SHP77 (cell line): Measurements from ENCODE around the gene SORT1.
"Not testable (repeated sequence)": the region's sequence is repeated elsewhere in the genome, so short reads cannot be mapped to it uniquely, and the experiment has no call there.

Experiments
- DNase-seq, 2 experiments: peaks; one replicate each; lab custom pipeline; 2025; lab: John Stamatoyannopoulos, UW

SORT1 gene

GRCh38 chr1:109396871-109397580 lies 692 bp downstream of the SORT1 start:
- no peak for DNase-seq

- no peak for DNase-seq
These were observed 1.2 kb downstream of the SORT1 start for GRCh38 chr1:109396513-109396839.

- DNase-seq: no peak
These were observed 1.9 kb downstream of the SORT1 start for GRCh38 chr1:109395602-109396512.

DNA sequence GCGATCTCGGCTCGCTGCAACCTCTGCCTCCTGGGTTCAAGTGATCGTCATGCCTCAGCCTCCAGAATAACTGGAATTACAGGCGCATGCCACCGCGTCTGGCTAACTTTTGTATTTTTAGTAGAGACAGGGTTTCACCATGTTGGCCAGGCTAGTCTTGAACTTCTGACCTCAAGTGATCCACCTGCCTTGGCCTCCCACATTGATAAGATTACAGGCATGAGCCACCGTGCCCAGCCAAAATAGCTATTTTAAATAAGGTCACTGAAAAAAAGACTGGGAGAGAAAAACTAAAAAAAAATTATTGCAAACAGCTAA lies 2.5 kb downstream of the SORT1 start:
- DNase-seq: not testable (repeated sequence)

- DNase-seq: no peak
These were observed 3.0 kb downstream of the SORT1 start for GRCh38 chr1:109394591-109395281.

- DNase-seq: no peak
These were observed 4.0 kb downstream of the SORT1 start for GRCh38 chr1:109393617-109394233.

DNA sequence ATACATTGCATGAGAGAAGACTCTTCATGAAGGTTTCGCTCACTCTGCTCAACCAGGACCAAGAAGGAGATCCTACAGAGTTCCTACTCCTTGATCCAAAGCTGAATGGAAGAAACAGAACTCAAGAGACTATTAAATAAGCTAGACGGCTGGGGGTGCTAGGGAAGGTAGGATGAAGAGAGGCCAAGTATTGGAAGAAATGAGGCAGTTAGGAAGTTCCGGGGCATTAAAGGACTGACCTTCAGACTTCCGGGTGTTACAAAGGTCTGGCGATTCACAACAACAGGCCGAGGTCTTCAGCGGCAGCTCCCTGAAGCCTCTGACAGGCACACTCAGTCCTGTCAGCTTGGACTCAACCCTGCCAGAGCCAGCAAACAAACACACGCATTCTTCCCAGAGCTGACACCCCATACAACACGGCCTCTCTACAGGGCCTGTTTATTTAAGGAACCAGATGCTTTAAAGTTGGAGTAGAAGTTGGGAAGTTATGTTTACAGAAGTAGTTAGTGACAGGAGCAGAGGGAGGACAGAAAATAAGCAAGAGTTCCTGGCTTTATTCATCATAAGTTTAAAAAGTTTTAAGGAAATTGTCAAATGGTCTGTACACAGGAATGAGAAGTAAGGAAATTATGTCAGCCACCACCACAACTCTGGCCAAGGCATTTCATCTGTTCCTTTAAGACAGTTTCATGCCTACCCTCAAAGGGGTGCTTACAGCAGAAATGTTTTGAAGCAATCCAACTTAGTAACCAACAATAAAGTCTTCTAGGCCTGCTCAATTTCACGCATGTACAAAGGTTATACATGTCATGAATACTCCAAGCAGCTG lies 4.7 kb downstream of the SORT1 start:
- peak in 1 of 2 experiments; percentile 4 for DNase-seq

- DNase-seq: no peak
These were observed 5.5 kb downstream of the SORT1 start for GRCh38 chr1:109392037-109392787.

DNA sequence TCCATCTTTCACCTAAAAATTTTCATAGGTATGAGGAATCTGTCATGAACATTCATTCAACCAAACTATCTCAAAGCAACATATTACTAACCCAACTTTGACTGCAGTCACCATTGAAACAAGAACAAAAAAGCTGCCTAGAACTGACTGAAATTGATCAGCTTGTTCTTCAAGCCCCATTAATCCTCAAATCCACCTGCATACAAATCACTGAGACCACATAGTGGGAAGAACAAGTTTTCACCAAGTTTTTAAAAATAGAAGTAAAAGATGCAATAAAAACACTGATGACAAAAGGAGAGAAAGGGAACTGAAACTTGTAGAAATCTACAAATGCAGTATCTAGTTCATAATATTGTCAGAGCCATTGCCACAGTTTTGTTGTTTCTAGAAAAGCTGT lies 6.1 kb downstream of the SORT1 start:
- no peak for DNase-seq

DNA sequence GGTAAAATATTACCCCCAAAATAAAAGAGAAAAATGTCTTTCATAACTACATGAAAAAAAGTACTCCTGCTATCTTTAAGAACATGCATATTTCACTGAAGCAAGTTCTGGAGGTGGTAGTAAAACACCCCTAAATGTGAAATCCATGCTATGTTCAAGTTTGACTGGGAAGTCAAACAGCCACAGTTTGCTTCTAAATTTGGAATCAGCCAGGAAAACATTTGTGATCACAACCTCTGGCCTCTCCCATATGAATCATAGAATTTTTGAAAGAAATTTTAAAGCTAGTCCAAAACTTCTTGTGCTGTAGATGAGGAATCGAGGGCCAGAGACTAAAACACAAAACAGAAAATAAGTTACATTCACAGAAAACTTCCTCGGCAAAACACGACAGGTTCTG lies 6.6 kb downstream of the SORT1 start:
- no peak for DNase-seq

DNA sequence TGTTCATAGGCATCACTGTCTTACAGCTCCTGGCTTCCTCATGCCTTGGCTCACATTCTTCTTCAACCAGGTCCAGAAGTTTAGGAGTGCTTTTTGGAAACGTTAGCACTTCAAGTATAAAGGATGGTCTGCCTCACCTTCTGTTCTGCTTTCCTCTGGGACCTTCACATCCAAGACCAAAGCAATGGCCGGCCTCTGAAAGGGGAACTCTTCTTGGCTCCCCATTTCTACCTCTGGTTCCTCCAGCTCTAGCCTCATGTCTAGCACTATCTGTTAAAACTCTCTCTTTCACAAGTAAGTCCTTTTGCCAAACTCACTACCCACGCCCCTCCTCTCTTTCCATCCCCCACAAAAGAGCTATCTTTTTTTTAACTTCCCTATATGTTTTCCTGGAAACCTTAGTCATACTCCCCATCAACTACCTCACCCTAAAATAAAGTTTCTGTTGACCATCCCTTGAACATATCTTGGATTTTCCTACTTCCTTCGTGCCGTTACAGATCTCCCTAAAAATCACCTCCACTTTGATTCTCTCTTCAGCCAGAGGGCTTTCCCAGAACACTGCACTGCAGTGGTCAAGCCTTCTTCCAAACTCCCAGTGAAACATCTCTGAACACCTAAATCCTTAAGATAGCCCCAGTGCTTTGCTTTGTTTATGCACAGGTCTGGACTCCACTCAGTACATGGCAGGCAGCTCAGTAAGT lies 7.9 kb downstream of the SORT1 start:
- DNase-seq: no peak

DNA sequence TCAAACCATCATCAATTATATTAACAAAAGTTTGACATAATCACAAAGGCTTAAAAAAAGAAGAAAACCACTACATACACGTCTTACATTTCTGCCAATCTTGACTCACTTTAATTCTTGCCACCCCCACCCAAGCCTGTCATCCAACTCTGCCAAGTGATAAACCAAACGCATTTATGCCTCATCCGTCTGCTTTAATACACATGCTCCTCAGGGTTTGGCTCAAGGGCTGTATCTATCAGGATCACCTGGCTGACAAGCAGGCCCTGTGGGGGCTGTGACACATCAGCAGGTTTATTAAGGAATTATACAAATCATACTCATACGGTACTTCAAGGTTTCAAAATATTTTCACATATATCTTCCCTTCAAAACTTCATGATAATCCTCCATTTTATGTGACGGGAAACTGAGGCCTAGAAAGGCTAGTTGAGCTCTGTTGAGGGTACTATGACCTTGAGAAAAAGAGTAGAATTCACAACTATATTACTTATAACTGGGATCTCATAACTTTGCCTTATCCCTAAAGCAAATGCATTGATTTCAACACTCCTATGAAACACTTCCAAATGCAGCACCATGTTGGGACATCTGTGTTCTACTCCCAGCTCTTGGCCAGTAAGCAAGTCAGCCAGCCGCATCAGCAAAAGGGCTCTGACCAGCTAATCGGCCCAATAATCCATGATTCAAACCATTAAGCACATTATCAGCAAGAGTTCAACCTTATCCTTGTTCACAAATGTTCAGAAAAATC lies 8.7 kb downstream of the SORT1 start:
- no peak for DNase-seq

DNA sequence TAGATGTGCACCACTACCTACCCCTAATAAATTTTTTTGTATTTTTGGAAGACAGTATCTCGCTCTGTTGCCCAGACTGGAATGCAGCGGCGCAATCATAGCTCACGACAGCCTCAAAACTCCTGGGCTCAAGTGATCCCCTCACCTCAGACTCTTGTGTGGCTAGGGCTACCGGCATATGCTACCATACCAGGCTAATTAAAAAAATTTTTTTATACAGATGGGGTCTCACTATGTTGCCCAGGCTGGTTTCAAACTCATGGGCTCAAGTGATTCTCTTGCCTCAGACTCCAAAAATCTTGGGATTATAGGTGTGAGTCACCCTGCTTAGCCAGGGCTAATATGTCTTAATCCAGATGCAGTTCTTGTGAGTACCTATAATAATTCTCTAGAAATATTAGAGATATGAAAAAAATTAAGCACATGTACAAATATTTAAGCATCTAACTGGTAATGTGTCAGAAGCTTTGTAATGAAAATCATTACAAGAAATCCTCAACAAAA lies 9.5 kb downstream of the SORT1 start:
- no peak for DNase-seq

DNA sequence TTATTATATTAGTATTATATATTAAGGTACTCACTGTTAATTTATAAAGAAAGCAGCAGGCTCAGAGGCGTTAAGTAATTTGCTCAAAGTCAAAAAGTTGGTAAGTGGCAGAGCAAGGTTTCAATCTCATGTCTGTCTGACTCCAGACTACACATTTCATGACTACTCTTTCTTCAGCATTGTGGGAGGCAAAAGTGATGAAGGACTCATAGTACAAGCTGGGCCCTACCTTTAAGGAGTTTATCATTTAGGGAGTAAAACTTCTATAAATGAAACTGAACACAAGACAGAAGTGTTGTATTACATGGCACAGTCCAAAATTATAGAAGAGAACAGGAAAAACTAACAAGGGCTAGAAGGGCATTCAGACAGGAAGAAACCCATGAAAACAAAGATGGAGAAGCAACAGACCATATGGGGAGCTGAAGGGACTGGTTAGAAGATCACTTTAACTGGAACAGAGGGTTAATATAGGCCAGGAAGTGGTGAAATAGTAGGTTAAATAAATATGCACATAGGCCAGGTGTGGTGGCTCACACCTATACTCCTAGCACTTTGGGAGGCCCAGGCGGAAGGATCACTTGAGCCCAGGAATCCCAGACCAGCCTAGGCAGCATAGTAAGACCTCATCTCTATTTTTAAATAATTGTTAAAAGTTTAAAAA lies 11.5 kb downstream of the SORT1 start:
- DNase-seq: no peak

- no peak for DNase-seq
These were observed 12.3 kb downstream of the SORT1 start for GRCh38 chr1:109385417-109385816.

GRCh38 chr1:109383854-109384253 lies 13.9 kb downstream of the SORT1 start:
- no peak for DNase-seq

DNA sequence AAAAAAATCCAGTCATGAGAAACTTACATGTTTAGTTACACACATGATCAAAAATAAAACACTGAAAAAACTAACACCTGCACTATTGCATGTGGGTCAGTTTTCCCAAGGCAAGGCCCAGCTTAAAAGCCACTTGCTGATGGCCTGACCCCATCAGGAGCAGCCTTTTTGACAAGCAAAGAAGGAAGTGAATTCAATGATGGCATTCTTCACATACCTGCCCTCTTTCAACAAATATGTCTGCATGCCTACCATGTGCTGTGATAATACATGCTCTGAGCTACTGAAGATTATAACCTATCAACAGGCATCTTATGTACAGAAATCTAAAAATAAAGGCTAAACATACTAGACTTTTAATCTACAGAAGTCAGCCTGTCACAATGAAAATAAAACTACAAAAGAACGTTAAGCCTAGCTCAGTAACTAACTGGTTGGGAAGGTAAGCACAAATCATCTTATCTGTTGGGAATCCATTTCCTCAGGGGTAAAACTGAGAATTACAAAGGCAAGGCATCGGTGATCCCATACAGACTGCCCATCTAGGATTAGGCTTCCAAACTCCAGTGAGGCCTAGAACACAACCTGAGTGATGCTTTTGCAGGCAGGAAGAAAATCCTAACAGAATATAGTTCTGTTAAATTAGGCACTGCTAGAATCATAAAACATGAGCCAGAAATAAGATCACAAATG lies 14.5 kb downstream of the SORT1 start:
- DNase-seq: no peak

- no peak for DNase-seq
These were observed 16.1 kb downstream of the SORT1 start for GRCh38 chr1:109381573-109381972.
